Smooth muscle cell (in vitro differentiated cells): ENCODE measurements around the gene SEMA5A. TPM values are rescaled to one million over a fixed set of nuclear protein-coding genes. Genes with fewer than 3 reads are reported as not detected.

Experiments used
- DNase-seq: peaks from one replicate; lab custom pipeline; 2025; ENCODE audit not compliant: unreplicated experiment; lab: John Stamatoyannopoulos, UW
- H2AFZ ChIP-seq: fragments of 200-600 bp; sonication (generic); 2 replicates; pipeline ENCODE4 v1.6.0; 2016; ENCODE audit warnings: antibody characterized with exemption, low read depth, mild to moderate bottlenecking
- H3F3A ChIP-seq: fragments of 200-600 bp; sonication (generic); 2 replicates; pipeline ENCODE4 v1.6.0; 2017; ENCODE audit warnings: antibody characterized with exemption, low read depth
- H3K27ac ChIP-seq: fragments of 200-600 bp; sonication (generic); 2 replicates; pipeline ENCODE4 v1.5.1; 2016; ENCODE audit warnings: low read depth, mild to moderate bottlenecking
- H3K27me3 ChIP-seq: fragments of 200-600 bp; sonication (generic); 2 replicates; pipeline ENCODE4 v1.6.1; 2016; ENCODE audit warnings: low read depth, mild to moderate bottlenecking
- H3K36me3 ChIP-seq: fragments of 200-600 bp; sonication (generic); 2 replicates; pipeline ENCODE4 v1.5.1; 2016; ENCODE audit warnings: low read depth
- H3K4me1 ChIP-seq: fragments of 200-600 bp; sonication (generic); 2 replicates; pipeline ENCODE4 v1.5.1; 2016; ENCODE audit warnings: low read depth
- H3K4me2 ChIP-seq: fragments of 200-600 bp; sonication (generic); 2 replicates; pipeline ENCODE4 v1.6.0; 2016; ENCODE audit warnings: mild to moderate bottlenecking
- H3K4me3 ChIP-seq: fragments of 200-600 bp; sonication (generic); 2 replicates; pipeline ENCODE4 v1.5.1; 2016; ENCODE audit warnings: mild to moderate bottlenecking
- H3K79me2 ChIP-seq: fragments of 200-600 bp; sonication (generic); 2 replicates; pipeline ENCODE4 v1.6.0; 2016; ENCODE audit warnings: low read depth, mild to moderate bottlenecking
- H3K9ac ChIP-seq: fragments of 200-600 bp; sonication (generic); 2 replicates; pipeline ENCODE4 v1.6.0; 2016; ENCODE audit warnings: low read depth
- H3K9me3 ChIP-seq: fragments of 200-600 bp; sonication (generic); replicated peaks from 2 replicates; pipeline ENCODE4 v1.5.1; 2016; ENCODE audit warnings: low read depth
- H4K20me1 ChIP-seq: fragments of 200-600 bp; sonication (generic); 2 replicates; pipeline ENCODE4 v1.6.0; 2016; ENCODE audit warnings: low read depth
- WGBS: methylation state at CpG from one replicate; pipeline ENCODE4 v1.1.7; 2016; ENCODE audit warnings: low lambda C conversion rate; 5-methylcytosine and 5-hydroxymethylcytosine counted together
- polyA plus RNA-seq: library from polyadenylated mRNA; unstranded; fragments of >200 nt; fragmentation: Nextera tagmentation; extraction: Ambion mirVana; gene quantifications from 2 replicates; pipeline ENCODE4 v1.2.1, GENCODE V29; 2016
- total RNA-seq: library from RNA; depleted of rRNA; stranded (reverse); fragments of >200 nt; gene quantifications from 2 replicates; pipeline ENCODE4 v1.2.3, GENCODE V29; 2014
- TF ChIP-seq, protein P1 (sequence below): fragments of 200-600 bp; sonication (generic); IDR thresholded peaks from 2 replicates; pipeline ENCODE4 v1.5.1; 2017; ENCODE audit warnings: borderline replicate concordance, mild to moderate bottlenecking, antibody characterized with exemption; ENCODE audit not compliant: insufficient read depth, poor library complexity, severe bottlenecking

SEMA5A gene
- total and polyA plus RNA-seq, 2 experiments from 2014 or later: 21.6 to 65.1 TPM

DNA sequence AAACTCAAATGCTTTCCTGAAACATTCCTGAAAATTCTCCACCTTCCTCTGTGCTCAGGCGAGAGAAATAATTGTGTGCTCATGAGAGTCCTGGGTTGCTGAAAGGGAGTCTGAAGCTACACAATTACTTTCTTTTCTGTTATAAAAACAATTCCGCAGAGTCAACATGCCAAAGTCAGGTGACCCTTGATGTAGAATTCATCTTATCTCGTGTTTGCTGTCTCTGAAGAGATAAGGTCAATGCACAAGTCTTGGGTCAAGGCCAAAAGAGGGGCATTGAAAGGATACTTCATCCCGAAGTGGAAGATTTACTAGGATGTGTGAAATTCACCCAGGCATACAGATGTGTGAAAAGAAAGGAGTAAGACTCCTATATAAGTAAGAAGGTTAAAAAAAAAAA is 493.5 kb downstream of the SEMA5A start:
- Histone ChIP-seq H3K9me3 (no peaks in the 10 kb centered on the region), H3K4me3 (no peak overlapping the region), H3K79me2 (no peaks in the 10 kb centered on the region), H4K20me1 (no peaks in the 10 kb centered on the region), H3K27ac (no peak overlapping the region), H3K27me3 (no peaks in the 10 kb centered on the region), H3K36me3 (no peaks in the 10 kb centered on the region), H3F3A (no peaks in the 10 kb centered on the region), H3K4me1 (no peaks in the 10 kb centered on the region), H2AFZ (no peak overlapping the region), H3K4me2 (no peak overlapping the region), H3K9ac (no peak overlapping the region)
- 85% methylated on average over 4 of the region's 4 CpGs for WGBS
- TF ChIP-seq, protein P1, sequence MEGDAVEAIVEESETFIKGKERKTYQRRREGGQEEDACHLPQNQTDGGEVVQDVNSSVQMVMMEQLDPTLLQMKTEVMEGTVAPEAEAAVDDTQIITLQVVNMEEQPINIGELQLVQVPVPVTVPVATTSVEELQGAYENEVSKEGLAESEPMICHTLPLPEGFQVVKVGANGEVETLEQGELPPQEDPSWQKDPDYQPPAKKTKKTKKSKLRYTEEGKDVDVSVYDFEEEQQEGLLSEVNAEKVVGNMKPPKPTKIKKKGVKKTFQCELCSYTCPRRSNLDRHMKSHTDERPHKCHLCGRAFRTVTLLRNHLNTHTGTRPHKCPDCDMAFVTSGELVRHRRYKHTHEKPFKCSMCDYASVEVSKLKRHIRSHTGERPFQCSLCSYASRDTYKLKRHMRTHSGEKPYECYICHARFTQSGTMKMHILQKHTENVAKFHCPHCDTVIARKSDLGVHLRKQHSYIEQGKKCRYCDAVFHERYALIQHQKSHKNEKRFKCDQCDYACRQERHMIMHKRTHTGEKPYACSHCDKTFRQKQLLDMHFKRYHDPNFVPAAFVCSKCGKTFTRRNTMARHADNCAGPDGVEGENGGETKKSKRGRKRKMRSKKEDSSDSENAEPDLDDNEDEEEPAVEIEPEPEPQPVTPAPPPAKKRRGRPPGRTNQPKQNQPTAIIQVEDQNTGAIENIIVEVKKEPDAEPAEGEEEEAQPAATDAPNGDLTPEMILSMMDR: no peak
- no peak for DNase-seq

DNA sequence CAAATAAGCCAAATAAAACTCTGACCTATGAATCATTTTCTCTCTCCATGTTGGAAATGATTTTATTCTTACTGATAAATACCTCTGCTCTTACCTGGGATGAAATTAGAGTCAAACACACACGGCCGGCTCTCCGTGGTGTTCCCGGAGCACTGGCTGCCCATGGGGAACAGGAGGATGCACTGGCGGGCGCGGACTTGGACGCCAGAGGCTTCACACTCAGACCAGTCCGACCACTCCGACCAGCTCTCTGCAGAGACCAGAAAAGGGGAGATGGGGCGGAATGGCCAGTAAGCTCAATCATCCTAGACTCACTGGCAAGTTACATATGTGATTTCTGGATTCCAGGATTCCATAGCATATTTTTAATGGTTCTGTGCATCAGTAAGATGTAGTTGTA is 494.1 kb downstream of the SEMA5A start:
- Histone ChIP-seq H3K9me3 (no peaks in the 10 kb centered on the region), H2AFZ (no peak overlapping the region), H3K36me3 (no peaks in the 10 kb centered on the region), H4K20me1 (no peaks in the 10 kb centered on the region), H3K27me3 (no peaks in the 10 kb centered on the region), H3K27ac (no peak overlapping the region), H3K4me2 (no peak overlapping the region), H3K4me1 (no peaks in the 10 kb centered on the region), H3F3A (no peaks in the 10 kb centered on the region), H3K9ac (no peak overlapping the region), H3K4me3 (no peak overlapping the region), H3K79me2 (no peaks in the 10 kb centered on the region)
- WGBS: 93% methylated on average over 11 of the region's 11 CpGs
- TF ChIP-seq, protein P1: no peak
- DNase-seq: no peak

DNA sequence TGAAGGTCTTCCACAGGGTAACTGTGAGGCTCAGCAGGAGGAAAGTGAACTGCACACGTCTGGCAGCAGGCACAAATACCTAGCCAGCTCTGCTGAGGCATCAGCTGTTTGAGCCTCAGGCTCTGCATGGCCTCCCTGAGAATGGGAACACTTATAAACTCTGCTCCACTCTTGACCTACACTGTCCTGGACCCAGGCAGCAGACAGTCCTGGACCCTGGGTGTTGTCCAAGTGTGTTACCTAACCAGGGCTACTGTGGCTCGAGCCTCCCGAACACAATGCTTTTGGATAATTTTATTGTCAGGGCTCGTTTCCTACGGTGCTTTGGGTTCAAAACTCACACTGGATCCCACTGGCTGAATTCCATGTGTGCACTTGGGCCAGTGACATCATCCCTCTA is 497.9 kb downstream of the SEMA5A start:
- Histone ChIP-seq H3F3A (no peaks in the 10 kb centered on the region), H3K27me3 (no peaks in the 10 kb centered on the region), H2AFZ (no peak overlapping the region), H3K4me1 (no peaks in the 10 kb centered on the region), H3K27ac (peak overlapping the region; percentile 77), H3K36me3 (peaks cover 8% of the 10 kb centered on the region), H4K20me1 (no peaks in the 10 kb centered on the region), H3K79me2 (no peaks in the 10 kb centered on the region), H3K9me3 (no peaks in the 10 kb centered on the region), H3K9ac (no peak overlapping the region), H3K4me3 (no peak overlapping the region), H3K4me2 (no peak overlapping the region)
- DNase-seq: no peak
- 95% methylated on average over 5 of the region's 5 CpGs for WGBS
- TF ChIP-seq, protein P1: no peak

DNA sequence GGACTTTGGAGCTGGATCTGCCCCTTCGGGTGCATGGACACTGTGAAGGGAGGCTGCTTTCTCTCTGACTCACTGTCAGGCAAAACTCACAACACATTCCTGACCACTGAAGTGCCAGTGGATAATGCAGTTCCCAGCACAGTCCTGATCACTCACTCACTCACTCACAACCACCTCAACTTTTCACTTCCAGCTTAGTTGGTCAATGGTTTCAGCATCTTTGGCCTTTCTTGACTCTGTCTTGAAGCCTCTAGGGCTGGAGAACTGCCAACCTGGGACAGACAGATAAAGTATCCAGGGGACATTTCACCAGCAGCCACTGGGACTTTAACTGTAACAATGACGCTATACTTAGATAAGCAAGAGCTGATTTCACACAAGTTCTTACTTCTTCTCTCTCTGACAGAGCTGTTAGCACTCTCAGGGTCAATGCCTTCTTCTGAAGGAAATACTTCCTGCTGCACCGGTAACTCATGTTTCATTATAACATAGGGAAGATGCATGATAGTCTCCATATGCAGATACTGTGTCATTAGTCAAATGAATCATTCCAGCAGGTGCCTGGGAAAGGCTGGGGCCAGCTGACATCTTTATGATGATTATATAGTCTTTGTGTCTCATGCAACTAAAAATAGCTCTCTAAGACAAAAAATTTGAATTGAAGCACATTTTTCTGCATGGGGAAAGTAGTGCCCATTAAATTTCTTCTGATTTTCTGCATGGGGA is 499.0 kb downstream of the SEMA5A start:
- TF ChIP-seq, protein P1: no peak
- Histone ChIP-seq H3K4me3 (no peak overlapping the region), H3K4me2 (no peak overlapping the region), H3K9ac (peak overlapping the region; percentile 47), H2AFZ (no peak overlapping the region), H3F3A (no peaks in the 10 kb centered on the region), H3K36me3 (peaks cover 12% of the 10 kb centered on the region), H3K27ac (peak overlapping the region; percentile 77), H3K27me3 (no peaks in the 10 kb centered on the region), H3K79me2 (no peaks in the 10 kb centered on the region), H3K9me3 (no peaks in the 10 kb centered on the region), H3K4me1 (no peaks in the 10 kb centered on the region), H4K20me1 (no peaks in the 10 kb centered on the region)
- DNase-seq: no peak
- 64% methylated on average over 3 of the region's 3 CpGs for WGBS
